Measurements from ENCODE around the gene MAT1A.

MAT1A gene

GRCh38 chr10:80278480-80278879 is 11.0 kb downstream of the MAT1A start:
- no peak overlapping the region for H3K4me3 ChIP-seq (replicated peaks in 1 of 2; ENCODE audit: low read depth in 2 of 2, low read length in 2 of 2)
- no peak for TF ChIP-seq CTCF (IDR thresholded peaks at IDR 0.05; ENCODE audit: low read depth, low read length)
- no peak for DNase-seq (ENCODE audit: low read depth in 2 of 2)

GRCh38 chr10:80277567-80278250 is 11.7 kb downstream of the MAT1A start:
- TF ChIP-seq CTCF (IDR thresholded peaks at IDR 0.05; ENCODE audit: low read depth, low read length), result no peak
- no peak for DNase-seq (ENCODE audit: low read depth in 2 of 2)
- H3K4me3 ChIP-seq (replicated peaks in 1 of 2; ENCODE audit: low read depth in 2 of 2, low read length in 2 of 2), result no peak overlapping the region

GRCh38 chr10:80277016-80277415 is 12.4 kb downstream of the MAT1A start:
- no peak for TF ChIP-seq CTCF (IDR thresholded peaks at IDR 0.05; ENCODE audit: low read depth, low read length)
- H3K4me3 ChIP-seq (replicated peaks in 1 of 2; ENCODE audit: low read depth in 2 of 2, low read length in 2 of 2), result no peak overlapping the region
- DNase-seq (ENCODE audit: low read depth in 2 of 2), result no peak

DNA sequence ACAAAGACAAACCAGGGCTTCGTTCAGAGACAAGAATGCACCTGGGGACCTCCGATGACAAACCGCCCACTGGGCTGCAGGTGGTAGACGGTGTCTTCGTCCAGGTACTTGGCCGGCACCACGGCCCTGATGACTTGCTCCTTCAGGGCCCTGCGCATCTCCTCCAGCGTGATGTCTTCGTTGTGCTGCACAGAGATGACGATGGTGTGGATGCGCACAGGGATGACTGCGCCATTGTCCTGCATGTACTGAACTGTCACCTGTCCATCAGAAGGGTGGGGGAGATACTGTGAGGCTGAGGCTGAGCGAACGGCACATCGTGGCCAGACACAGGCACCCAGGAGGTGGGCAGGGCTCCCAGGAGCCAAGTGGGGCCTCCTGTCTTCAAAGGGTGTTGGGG is 13.1 kb downstream of the MAT1A start:
- no peak overlapping the region for H3K4me3 ChIP-seq (replicated peaks in 1 of 2; ENCODE audit: low read depth in 2 of 2, low read length in 2 of 2)
- TF ChIP-seq CTCF (IDR thresholded peaks at IDR 0.05; ENCODE audit: low read depth, low read length), result no peak
- DNase-seq (ENCODE audit: low read depth in 2 of 2), result no peak

GRCh38 chr10:80275756-80276155 is 13.7 kb downstream of the MAT1A start:
- TF ChIP-seq CTCF (IDR thresholded peaks at IDR 0.05; ENCODE audit: low read depth, low read length), result no peak
- no peak overlapping the region for H3K4me3 ChIP-seq (replicated peaks in 1 of 2; ENCODE audit: low read depth in 2 of 2, low read length in 2 of 2)
- DNase-seq (ENCODE audit: low read depth in 2 of 2), result no peak

- DNase-seq (ENCODE audit: low read depth in 2 of 2), result no peak
- TF ChIP-seq CTCF (IDR thresholded peaks at IDR 0.05; ENCODE audit: low read depth, low read length), result no peak
- no peak overlapping the region for H3K4me3 ChIP-seq (replicated peaks in 1 of 2; ENCODE audit: low read depth in 2 of 2, low read length in 2 of 2)
Observed at GRCh38 chr10:80275135-80275498, 14.3 kb downstream of the MAT1A start.

All from cardiac fibroblast (primary cell).